ENCODE measurements around the gene LFNG. TPM values are rescaled to one million over a fixed set of nuclear protein-coding genes. Genes with fewer than 3 reads are reported as not detected.

LFNG gene
- total RNA-seq: 16.2 and 21.0 TPM in 2 replicates

DNA sequence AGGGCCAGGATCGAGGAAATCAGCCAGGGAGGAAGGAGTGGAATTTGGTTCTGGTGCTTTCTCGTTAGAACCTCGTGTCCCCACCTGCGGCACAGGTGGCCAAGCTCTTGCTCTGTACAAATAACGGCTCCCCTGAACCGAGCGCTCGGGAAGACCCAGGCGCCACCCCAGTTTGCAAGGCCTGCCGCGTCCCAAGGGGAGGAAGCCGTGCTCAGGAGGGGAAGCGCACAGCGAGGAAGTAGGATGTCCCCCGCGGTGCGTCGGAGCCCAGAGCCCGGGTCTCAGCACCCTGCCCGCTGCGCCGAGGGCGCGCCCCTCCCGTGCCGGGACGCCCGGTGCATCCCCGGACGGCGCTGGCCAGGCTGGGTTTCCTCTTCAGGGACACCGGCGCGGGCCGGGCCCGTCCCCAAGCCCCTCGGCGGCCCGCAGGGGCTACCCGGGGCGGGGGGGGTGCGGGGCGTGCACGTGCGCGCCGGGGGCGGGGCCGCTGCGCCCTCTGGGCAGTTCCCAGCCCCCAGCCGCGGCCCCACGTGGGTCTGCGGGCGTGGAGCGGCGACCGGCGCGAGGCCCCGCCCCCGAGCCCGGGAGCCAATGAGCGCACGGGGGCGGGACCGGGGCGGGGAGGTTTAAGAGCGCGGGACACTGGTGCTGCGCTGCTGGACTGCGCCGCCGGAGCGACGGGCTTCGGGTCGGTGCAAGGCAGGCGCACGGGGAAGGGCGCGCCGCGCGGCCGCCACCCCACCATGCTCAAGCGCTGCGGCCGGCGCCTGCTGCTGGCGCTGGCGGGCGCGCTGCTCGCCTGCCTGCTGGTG is at the start of gene LFNG:
Gene LFNG (plus strand): TSS at position 656 of the 812 bp plus-strand sequence. CDS start 88 bp downstream, at position 744.
- Histone ChIP-seq H2AFZ (ENCODE audit: low read length) (peak within 1 kb of the TSS; percentile 41), H3K4me2 (ENCODE audit: insufficient read depth, low read length) (peak within 1 kb of the TSS; percentile 96), H3K4me1 (ENCODE audit: insufficient read depth, low read length) (peaks cover 65% of the 10 kb centered on the region), H3K9me3 (ENCODE audit: low read depth, low read length) (no peaks in the 10 kb centered on the region), H3K27me3 (ENCODE audit: insufficient read depth, low read length) (no peaks in the 10 kb centered on the region), H3K36me3 (ENCODE audit: insufficient read depth, low read length) (no peaks in the 10 kb centered on the region), H3K79me2 (ENCODE audit: insufficient read depth, low read length) (peaks cover 35% of the 10 kb centered on the region), H4K20me1 (ENCODE audit: insufficient read depth, low read length) (peaks cover 25% of the 10 kb centered on the region), H3K27ac (ENCODE audit: low read depth, low read length) (peak within 1 kb of the TSS; percentile 61), H3K4me3 (ENCODE audit: insufficient read depth, low read length) (peak within 1 kb of the TSS; percentile 88)
- DNase-seq (ENCODE audit: insufficient read length, low spot score, missing footprints): peak; percentile 100
- no peak for TF ChIP-seq CTCF (IDR thresholded peaks at IDR 0.05; ENCODE audit: extremely low read depth, low read depth, low read length)

DNA sequence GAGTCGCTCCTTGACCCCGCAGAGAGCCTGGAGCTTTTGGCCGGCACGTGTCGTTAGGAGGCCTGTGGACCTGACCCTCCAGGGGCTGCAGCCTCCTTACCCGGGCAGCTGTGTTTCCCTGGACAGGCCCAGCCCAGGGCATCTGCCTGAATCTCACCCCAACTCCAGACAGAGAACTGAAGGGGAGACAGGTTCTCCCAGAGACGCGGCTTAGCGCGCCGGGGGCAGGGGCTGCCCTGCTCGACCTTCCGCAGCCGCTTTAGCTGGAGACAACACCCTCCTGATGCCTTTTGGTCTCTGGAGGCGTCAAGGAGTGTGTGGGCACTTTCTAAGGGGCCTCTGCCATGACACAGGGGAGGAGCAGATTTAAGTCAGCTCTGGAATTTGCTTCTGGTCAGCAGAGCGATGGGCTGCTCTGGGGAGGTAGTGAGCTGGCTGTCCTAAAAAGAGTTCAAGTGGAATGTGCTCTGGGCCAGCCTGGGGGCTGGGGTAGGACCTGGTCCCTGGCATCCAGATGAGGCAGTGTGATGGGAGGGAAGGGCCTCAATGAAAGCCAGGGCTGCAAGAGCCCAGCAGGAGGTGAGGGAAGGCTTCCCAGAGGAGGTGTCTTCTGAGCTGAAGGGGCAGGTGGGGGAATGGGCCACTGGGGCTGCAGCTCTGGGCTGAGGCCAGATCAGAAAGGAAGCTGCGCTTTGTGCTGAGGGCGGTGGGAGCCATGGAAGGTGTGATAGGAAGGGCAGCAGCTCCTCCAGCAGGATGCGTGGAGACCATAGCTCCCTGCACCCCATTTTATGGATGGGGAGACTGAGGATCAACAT is 49.2 kb upstream of the LFNG start:
- Histone ChIP-seq H3K4me3 (ENCODE audit: insufficient read depth, low read length) (no peak overlapping the region), H4K20me1 (ENCODE audit: insufficient read depth, low read length) (no peaks in the 10 kb centered on the region), H3K27me3 (ENCODE audit: insufficient read depth, low read length) (peaks cover 3% of the 10 kb centered on the region), H3K4me1 (ENCODE audit: insufficient read depth, low read length) (no peaks in the 10 kb centered on the region), H2AFZ (ENCODE audit: low read length) (no peak overlapping the region), H3K36me3 (ENCODE audit: insufficient read depth, low read length) (no peaks in the 10 kb centered on the region), H3K9me3 (ENCODE audit: low read depth, low read length) (no peaks in the 10 kb centered on the region), H3K27ac (ENCODE audit: low read depth, low read length) (no peak overlapping the region), H3K4me2 (ENCODE audit: insufficient read depth, low read length) (no peak overlapping the region), H3K79me2 (ENCODE audit: insufficient read depth, low read length) (no peaks in the 10 kb centered on the region)
- no peak for TF ChIP-seq CTCF (IDR thresholded peaks at IDR 0.05; ENCODE audit: extremely low read depth, low read depth, low read length)
- peak; percentile 86 for DNase-seq (ENCODE audit: insufficient read length, low spot score, missing footprints)

DNA sequence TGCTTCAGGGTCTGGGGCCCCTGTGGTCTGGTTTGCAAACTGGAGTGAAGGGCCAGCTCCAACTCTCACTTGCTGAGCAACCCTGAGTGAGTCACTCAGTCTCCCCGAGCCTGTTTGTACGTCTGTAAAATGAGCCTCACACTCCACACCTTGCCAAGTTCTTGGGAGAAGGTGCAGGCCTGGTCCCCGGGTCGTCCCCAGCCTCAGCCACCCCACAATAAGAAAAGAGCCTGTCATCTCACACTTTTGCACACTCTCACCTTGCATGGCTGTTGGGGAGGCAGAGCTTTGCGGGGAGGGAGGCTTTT is 48.6 kb upstream of the LFNG start:
- H3K9me3 ChIP-seq (ENCODE audit: low read depth, low read length): no peaks in the 10 kb centered on the region
- TF ChIP-seq CTCF (IDR thresholded peaks at IDR 0.05; ENCODE audit: extremely low read depth, low read depth, low read length): no peak
- no peak overlapping the region for H2AFZ ChIP-seq (ENCODE audit: low read length)
- H3K4me3 ChIP-seq (ENCODE audit: insufficient read depth, low read length): no peak overlapping the region
- H3K27me3 ChIP-seq (ENCODE audit: insufficient read depth, low read length): peaks cover 3% of the 10 kb centered on the region
- H3K27ac ChIP-seq (ENCODE audit: low read depth, low read length): no peak overlapping the region
- H3K4me2 ChIP-seq (ENCODE audit: insufficient read depth, low read length): no peak overlapping the region
- peak; percentile 95 for DNase-seq (ENCODE audit: insufficient read length, low spot score, missing footprints)
- no peaks in the 10 kb centered on the region for H3K4me1 ChIP-seq (ENCODE audit: insufficient read depth, low read length)
- no peaks in the 10 kb centered on the region for H3K79me2 ChIP-seq (ENCODE audit: insufficient read depth, low read length)
- no peaks in the 10 kb centered on the region for H4K20me1 ChIP-seq (ENCODE audit: insufficient read depth, low read length)
- no peaks in the 10 kb centered on the region for H3K36me3 ChIP-seq (ENCODE audit: insufficient read depth, low read length)

DNA sequence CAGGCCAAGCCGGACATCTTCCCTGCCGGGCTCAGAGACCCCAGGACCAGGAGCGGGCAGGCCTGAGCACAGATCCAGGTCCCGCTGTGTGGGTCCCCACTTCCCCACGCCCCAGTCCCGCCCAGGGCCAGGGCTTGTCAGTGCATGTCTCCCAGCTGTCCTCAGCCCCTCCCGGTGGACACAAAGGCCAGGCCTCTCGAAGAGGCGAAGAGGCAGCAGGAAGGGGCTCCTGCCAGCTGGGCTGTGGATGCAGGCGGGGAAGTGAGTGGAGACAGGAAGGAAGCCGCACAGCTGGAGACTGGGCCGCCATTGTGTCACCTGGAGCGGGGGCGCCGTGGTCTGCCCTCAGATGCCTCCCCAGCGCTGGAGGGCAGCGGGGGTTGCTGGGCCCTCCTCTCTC is 48.2 kb upstream of the LFNG start:
- H3K79me2 ChIP-seq (ENCODE audit: insufficient read depth, low read length): no peaks in the 10 kb centered on the region
- H3K4me1 ChIP-seq (ENCODE audit: insufficient read depth, low read length): no peaks in the 10 kb centered on the region
- no peaks in the 10 kb centered on the region for H3K36me3 ChIP-seq (ENCODE audit: insufficient read depth, low read length)
- H3K4me2 ChIP-seq (ENCODE audit: insufficient read depth, low read length): no peak overlapping the region
- H3K4me3 ChIP-seq (ENCODE audit: insufficient read depth, low read length): no peak overlapping the region
- no peak for TF ChIP-seq CTCF (IDR thresholded peaks at IDR 0.05; ENCODE audit: extremely low read depth, low read depth, low read length)
- no peak overlapping the region for H3K27ac ChIP-seq (ENCODE audit: low read depth, low read length)
- no peaks in the 10 kb centered on the region for H3K9me3 ChIP-seq (ENCODE audit: low read depth, low read length)
- DNase-seq (ENCODE audit: insufficient read length, low spot score, missing footprints): peak; percentile 89
- no peak overlapping the region for H2AFZ ChIP-seq (ENCODE audit: low read length)
- H4K20me1 ChIP-seq (ENCODE audit: insufficient read depth, low read length): no peaks in the 10 kb centered on the region
- peaks cover 3% of the 10 kb centered on the region for H3K27me3 ChIP-seq (ENCODE audit: insufficient read depth, low read length)

All from osteoblast (primary cell).